GM18499 (cell line): ENCODE measurements around the gene AIRE.
"Not testable (repeated sequence)": the region's sequence is repeated elsewhere in the genome, so short reads cannot be mapped to it uniquely, and the experiment has no call there.

Experiments
- ATAC-seq: cut with Tn5 transposase; IDR thresholded peaks from one replicate; pipeline ENCODE4 v1.9.1; 2021; ENCODE audit warnings: moderate number of reproducible peaks; ENCODE audit not compliant: insufficient read depth, unreplicated experiment

Gene AIRE

GRCh38 chr21:44291078-44291935, 5.6 kb downstream of the AIRE start:
- no peak for ATAC-seq

GRCh38 chr21:44291936-44292811, 6.5 kb downstream of the AIRE start:
- no peak for ATAC-seq

- no peak for ATAC-seq
Measured at GRCh38 chr21:44292812-44293195, 7.1 kb downstream of the AIRE start.

- ATAC-seq, result no peak
Measured at GRCh38 chr21:44293551-44294231, 8.0 kb downstream of the AIRE start.

- ATAC-seq, result no peak
Measured at GRCh38 chr21:44294391-44295162, 8.9 kb downstream of the AIRE start.

DNA sequence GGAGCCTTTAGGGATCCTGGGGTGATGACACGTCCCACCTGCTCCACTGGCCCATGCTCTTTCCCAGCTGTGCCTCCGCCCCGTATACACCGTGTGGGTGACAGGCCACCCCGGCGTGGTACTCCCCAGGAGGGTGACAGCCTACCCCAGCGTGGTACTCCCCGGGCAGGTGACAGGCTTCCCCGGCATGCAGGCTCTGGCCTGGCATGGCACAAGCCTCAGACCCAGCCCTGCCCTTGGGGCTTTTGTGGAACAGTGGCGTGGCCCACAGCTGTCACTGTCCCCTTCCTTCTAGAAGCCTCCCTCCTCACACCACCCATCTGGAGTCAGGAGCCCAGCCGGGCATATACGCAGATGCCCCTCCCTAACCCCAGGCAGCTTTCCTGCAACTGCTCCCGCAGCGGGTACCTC, 9.5 kb downstream of the AIRE start:
- ATAC-seq, result no peak

GRCh38 chr21:44295646-44296045, 10.0 kb downstream of the AIRE start:
- ATAC-seq, result no peak

GRCh38 chr21:44296103-44296519, 10.4 kb downstream of the AIRE start:
- ATAC-seq, result no peak

GRCh38 chr21:44296916-44297315, 11.2 kb downstream of the AIRE start:
- no peak for ATAC-seq

DNA sequence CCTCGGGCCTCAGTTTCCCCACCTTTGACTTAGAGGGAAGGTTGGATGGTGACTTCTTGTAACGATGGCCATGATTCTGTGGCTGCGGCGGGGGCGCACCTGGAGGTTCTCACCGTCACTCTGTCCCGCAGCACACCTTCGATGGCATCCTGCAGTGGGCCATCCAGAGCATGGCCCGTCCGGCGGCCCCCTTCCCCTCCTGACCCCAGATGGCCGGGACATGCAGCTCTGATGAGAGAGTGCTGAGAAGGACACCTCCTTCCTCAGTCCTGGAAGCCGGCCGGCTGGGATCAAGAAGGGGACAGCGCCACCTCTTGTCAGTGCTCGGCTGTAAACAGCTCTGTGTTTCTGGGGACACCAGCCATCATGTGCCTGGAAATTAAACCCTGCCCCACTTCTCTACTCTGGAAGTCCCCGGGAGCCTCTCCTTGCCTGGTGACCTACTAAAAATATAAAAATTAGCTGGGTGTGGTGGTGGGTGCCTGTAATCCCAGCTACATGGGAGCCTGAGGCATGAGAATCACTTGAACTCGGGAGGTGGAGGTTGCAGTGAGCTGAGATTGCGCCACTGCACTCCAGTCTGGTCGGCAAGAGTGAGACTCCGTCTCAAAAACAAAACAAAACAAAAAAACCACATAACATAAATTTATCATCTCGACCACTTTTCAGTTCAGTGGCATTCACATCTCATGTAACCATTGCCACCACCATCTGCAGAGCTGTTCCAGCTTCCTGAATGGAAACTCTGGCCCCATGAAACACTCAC, 12.0 kb downstream of the AIRE start:
- no peak for ATAC-seq

DNA sequence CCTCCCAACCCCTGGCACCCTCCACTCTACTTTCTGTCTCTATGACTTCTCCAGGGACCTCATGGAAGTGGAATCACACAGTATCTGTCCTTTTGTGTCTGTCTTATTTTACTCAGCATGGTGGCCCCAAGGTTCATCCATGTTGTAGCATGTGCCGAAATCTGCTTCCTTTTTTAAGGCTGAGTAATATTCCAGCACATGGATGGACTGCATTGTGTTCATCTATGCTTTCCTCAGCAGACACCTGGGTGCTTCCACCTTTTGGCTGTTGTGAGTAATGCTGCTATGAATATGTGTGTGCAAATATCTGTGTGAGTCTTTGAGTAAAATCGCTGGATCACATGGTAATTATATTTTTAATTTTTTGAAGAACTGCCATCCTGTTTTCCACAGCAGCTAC, 12.6 kb downstream of the AIRE start:
- ATAC-seq, result no peak

- ATAC-seq, result no peak
Measured at GRCh38 chr21:44299085-44299457, 13.4 kb downstream of the AIRE start.

DNA sequence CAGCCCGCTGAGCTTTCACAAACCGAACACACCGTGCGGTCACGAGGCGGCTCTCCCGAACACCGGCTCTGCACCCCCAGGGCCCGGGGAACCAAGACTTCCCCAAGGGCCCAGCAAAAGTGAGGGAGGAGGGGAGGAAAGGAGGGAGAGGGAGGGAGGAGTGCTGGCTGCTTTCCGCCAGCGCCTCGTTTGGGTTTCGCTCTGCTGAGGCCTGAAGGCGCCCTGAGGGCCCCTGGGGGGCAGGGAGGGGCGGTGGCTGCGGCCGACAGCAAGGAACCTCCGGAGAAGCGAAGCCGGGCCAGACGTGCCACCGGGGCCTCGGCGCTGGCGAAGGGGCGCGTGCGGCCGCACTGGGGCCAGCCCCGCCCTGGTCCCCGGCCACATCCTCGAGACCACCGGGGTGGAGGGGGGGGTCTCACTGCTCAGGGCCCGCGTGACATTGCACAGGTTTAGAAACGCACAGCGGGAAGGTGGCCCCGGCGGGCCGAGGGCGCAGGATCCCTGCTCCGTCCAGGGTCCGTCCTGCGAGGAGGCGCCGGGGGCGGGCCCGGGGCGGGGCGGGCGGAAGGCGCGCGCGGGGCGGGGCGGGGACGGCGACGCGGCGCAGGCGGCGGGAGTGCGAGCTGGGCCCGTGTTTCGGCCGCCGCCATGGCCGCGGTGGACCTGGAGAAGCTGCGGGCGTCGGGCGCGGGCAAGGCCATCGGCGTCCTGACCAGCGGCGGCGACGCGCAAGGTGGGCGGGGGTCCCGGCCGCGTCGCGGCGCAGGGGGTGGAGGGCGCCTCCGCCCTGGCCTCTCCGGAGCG, 14.0 kb downstream of the AIRE start, which contains the start of gene PFKL:
Gene PFKL (plus strand): TSS at position 596 of the 804 bp plus-strand sequence. CDS start 53 bp downstream, at position 649.
- no peak for ATAC-seq

DNA sequence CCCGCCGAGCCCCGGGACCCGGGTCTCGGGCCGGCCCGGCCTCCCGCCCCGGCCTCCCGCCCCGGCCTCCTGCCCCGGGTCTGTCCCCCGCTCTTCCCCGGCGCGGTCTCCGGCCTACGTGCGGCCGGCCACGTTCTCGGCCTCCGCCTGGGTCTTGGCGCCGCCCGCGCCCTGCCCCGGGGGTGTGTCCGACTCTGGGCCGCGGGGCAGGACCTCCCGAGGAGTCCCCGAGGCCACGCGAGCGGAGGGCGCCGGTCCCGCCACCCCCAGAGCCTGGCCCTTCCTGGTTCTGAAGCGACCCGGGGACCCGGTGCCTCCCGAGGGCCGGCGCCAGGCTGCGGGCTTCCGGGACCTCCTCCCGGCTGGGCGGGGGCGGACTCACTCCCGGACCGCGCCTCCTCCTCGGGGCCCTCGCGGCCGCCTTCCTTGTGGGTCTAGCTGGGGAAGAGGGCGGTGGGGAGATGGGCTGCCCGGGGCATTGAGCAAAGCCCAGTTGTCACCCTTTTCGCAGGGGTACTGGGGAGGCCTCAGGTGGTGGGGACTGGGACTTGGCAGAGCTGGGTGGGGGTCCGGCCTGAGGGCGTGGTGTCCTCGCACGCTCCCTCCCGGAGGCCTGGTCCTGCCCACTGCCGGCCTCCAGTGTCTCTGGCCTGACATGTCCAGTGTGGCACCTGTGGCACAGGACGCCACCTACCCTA, 14.7 kb downstream of the AIRE start:
- no peak for ATAC-seq

DNA sequence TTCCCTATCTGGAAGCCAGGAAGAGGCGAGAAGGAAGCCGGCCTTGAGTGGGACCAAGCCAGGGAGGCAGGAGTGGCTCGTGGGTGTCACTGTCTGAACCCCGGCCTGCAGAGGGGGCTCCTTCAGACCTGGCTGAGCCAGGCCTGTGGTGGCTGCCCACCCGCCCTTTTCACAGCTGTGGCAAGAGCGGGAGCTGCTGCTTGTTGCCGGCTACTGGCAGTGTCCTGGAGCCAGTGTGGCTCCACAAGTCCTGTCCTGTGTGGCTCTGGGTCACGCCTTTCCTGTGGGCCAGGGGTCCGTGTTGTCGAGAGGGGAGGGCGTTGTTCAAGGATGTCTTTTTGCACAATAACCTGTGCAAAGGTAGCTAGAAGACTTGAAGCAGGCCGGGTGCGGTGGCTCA, 15.5 kb downstream of the AIRE start:
- ATAC-seq, result no peak

- no peak for ATAC-seq
Measured at GRCh38 chr21:44301961-44302406, 16.3 kb downstream of the AIRE start.

DNA sequence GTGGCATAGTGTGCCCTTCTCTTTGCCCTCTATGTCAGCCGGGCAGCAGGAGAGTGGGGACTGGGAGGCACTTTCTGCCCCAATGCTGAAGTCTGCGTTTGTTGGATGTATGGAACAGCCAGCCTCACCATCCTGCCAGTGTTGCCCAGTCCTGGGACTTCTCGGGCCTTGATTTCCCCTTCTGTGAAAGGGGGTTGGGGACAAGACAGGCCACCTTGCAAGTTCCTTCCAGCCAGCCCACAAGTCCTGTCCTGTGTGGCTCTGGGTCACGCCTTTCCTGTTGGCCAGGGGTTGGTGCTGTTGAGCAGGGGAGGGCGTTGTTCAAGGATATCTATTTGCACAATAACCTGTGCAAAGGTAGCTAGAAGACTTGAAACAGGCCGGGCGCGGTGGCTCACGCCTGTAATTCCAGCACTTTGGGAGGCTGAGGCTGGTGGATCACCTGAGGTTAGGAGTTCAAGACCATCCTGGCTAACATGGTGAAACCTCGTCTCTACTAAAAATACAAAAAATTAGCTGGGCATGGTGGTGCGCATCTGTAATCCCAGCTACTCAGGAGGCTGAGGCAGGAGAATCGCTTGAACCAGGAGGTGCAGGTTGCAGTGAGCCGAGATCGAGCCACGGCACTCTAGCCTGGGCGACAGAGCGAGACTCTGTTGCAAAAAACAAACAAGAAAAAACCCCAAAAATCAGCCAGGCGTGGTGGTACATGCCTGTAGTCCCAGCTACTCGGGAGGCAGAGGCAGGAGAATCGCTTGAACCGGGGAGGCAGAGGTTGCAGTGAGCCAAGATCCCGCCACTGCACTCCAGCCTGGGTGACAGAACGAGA, 17.1 kb downstream of the AIRE start:
- not testable (repeated sequence) for ATAC-seq
